H1 (cell line): ENCODE results near the gene CASP3. TPM values are rescaled to one million over a fixed set of nuclear protein-coding genes. Genes with fewer than 3 reads are reported as not detected.

Experiments used
- ATF3 ChIP-seq: IDR thresholded peaks from 2 replicates; pipeline ENCODE4 v1.6.1; 2011; ENCODE audit warnings: low read depth, mild to moderate bottlenecking, low read length; ENCODE audit not compliant: insufficient read depth
- CHD2 ChIP-seq: IDR thresholded peaks from 2 replicates; pipeline ENCODE4 v1.6.1; 2012; ENCODE audit warnings: low read length, improper control_type of control experiment
- CHD7 ChIP-seq: fragments of 300-600 bp; sonication (generic); IDR thresholded peaks from 2 replicates; pipeline ENCODE4 v1.7.1; 2012; ENCODE audit warnings: low read length, moderate library complexity, mild to moderate bottlenecking, inconsistent platforms; ENCODE audit not compliant: insufficient replicate concordance
- CTCF ChIP-seq, 3 experiments: IDR thresholded peaks; 1 replicate in 2 of 3; 2 replicates in 1 of 3; pipeline versions ENCODE4 v1.5.1 to v1.6.1; 2011; ENCODE audit warnings: low read length in 3 of 3, mild to moderate bottlenecking in 3 of 3, inconsistent platforms in 2 of 3, low read depth in 1 of 3, moderate library complexity in 1 of 3; ENCODE audit not compliant: insufficient read depth in 1 of 3; ENCODE audit errors: control extremely low read depth in 1 of 3
- MAX ChIP-seq: IDR thresholded peaks from 2 replicates; pipeline ENCODE4 v1.6.1; 2012; ENCODE audit warnings: inconsistent platforms
- TAF7 ChIP-seq: optimal IDR thresholded peaks from 2 replicates; pipeline ENCODE3; 2011; ENCODE audit warnings: low read depth, mild to moderate bottlenecking, inconsistent platforms, low read length, moderate library complexity, borderline replicate concordance
- polyA plus RNA-seq, 7 experiments: library from polyadenylated mRNA; depleted of rRNA in 3 of 7; stranded (reverse) in 5 of 7; unstranded in 2 of 7; fragments of >200 nt in 5 of 7; fragments of 200-250 nt in 2 of 7; gene quantifications; 1 replicate in 5 of 7; 2 replicates in 1 of 7; 4 replicates in 1 of 7; pipeline versions ENCODE4 v1.2.1 to v1.2.3, GENCODE V29; 2011 to 2013; ENCODE audit warnings: missing spikeins in 2 of 7, mixed read lengths in 2 of 7
- total RNA-seq: library from RNA; stranded (reverse); fragmentation: NEBNext Ultra II Directional; extraction: Animal tissue kit (Norgen Biotek cat#: 25700); gene quantifications from 2 replicates; pipeline ENCODE4 v1.2.1, GENCODE V29; 2021

CASP3 gene
- total and polyA plus RNA-seq, 2 of the 8 experiments (the other 6 are each of a cell fraction or from before 2014, with no cell fraction given), result 27.8 to 82.5 TPM

- TF ChIP-seq CHD7 (no peak), MAX (no peak), TAF7 (no peak), CTCF (IDR thresholded peaks at IDR 0.05; ENCODE audit: control extremely low read depth in 1 of 3, insufficient read depth in 1 of 3, low read depth in 1 of 3, low read length in 3 of 3) (no peak), ATF3 (no peak), CHD2 (no peak)
Observed at GRCh38 chr4:184641451-184641850, 7.8 kb downstream of the CASP3 start (continued).
